ENCODE results near the gene WNK1. TPM values are rescaled to one million over a fixed set of nuclear protein-coding genes. Genes with fewer than 3 reads are reported as not detected.

Gene WNK1
- total and polyA plus RNA-seq, 2 of the 8 experiments (the other 6 are each of a cell fraction or from before 2014, with no cell fraction given) = 88.2 to 157 TPM

DNA sequence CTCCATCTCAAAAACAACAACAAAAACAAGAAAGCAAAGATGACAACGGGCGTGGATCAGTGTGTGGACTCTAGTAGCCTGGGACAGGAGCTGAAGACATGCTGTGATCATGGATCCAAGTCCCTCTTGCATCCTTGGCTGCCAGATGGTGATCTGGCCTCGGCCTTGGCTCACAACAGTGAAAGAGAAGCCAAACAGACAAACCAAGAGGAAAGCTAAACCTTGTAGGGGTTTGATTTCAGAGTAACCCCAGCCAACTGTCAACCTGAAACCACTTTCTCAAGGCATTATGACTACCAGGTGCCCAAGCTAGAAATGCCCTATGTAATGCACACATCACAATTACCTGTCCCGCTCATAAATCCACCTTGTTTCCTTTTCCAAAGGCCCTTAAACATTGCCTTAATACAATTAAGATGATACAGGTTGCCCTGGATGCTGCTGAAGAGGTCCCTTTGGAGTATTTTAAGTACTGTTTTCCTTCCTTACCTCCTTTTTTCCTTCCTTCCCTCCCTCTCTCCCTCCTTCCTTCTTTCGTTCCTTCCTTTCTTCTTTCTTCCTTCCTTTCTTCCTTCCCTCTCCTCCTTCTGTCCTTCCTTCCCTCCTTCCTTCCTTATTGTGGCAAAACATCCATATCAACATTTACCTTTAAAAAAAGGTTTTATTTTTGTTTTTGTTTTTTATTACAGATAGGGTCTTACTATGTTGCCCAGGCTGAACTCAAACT, 47.7 kb upstream of the WNK1 start:
- Histone ChIP-seq H3K56ac (replicated peaks; ENCODE audit: insufficient read length, low read depth, low read length) (no peak overlapping the region), H3K27me3 (replicated peaks in 1 of 4; ENCODE audit: control insufficient read depth in 3 of 4, extremely low read depth in 1 of 4, insufficient read depth in 3 of 4, low read length in 3 of 4) (no peaks in the 10 kb centered on the region), H3K4me3 (ENCODE audit: extremely low read depth in 1 of 4, insufficient read depth in 2 of 4, low read depth in 3 of 4, low read length in 4 of 4) (no peak overlapping the region), H2BK15ac (ENCODE audit: low read length) (no peak overlapping the region), H3K79me1 (ENCODE audit: low read depth, low read length) (no peaks in the 10 kb centered on the region), H4K20me1 (replicated peaks in 1 of 2; ENCODE audit: control insufficient read depth in 1 of 2, insufficient read depth in 2 of 2, low read length in 2 of 2) (no peaks in the 10 kb centered on the region), H3K27ac (ENCODE audit: low read depth, low read length) (no peak overlapping the region), H2BK5ac (ENCODE audit: low read depth, low read length) (no peak overlapping the region), H3K79me2 (ENCODE audit: control insufficient read depth in 1 of 2, insufficient read depth in 2 of 2, low read length in 2 of 2) (no peaks in the 10 kb centered on the region), H3K9ac (replicated peaks in 1 of 4; ENCODE audit: extremely low read depth in 1 of 4, low read depth in 3 of 4, low read length in 3 of 4) (no peak overlapping the region), H2AK5ac (ENCODE audit: low read depth, low read length) (no peak overlapping the region), H4K5ac (ENCODE audit: insufficient read length, low read depth, low read length) (no peak overlapping the region), H2BK20ac (ENCODE audit: low read length) (no peak overlapping the region), H4K8ac (ENCODE audit: extremely low read depth, insufficient read depth, low read length) (no peak overlapping the region), H4K91ac (replicated peaks; ENCODE audit: insufficient read length, low read length) (no peak overlapping the region), H3K18ac (ENCODE audit: extremely low read depth, low read length) (no peak overlapping the region), H3K14ac (ENCODE audit: insufficient read length) (no peak overlapping the region), H3K9me3 (ENCODE audit: insufficient read depth in 2 of 2, low read depth in 1 of 2, low read length in 1 of 2) (no peaks in the 10 kb centered on the region), H3K36me3 (ENCODE audit: control insufficient read depth in 2 of 4, insufficient read depth in 4 of 4, low read length in 3 of 4) (no peaks in the 10 kb centered on the region), H2BK120ac (replicated peaks; ENCODE audit: low read depth, low read length) (no peak overlapping the region), H3K23ac (ENCODE audit: insufficient read length) (no peak overlapping the region), H2AFZ (ENCODE audit: low read length) (no peak overlapping the region), H2BK12ac (ENCODE audit: low read depth, low read length) (0 out of 2 replicates have a peak overlapping the region, but pooled peaks have one; percentile 7), H3K4ac (replicated peaks; ENCODE audit: insufficient read length, low read depth, low read length) (no peak overlapping the region), H3K23me2 (ENCODE audit: low read depth, low read length) (no peaks in the 10 kb centered on the region), H3K4me1 (replicated peaks in 1 of 4; ENCODE audit: control insufficient read depth in 3 of 4, insufficient read depth in 4 of 4, low read length in 3 of 4) (no peaks in the 10 kb centered on the region), H3K4me2 (ENCODE audit: insufficient read depth in 1 of 2, low read depth in 2 of 2, low read length in 2 of 2) (no peak overlapping the region)
- ChIA-PET CTCF (ENCODE audit: partially characterized antibody) (interaction anchor here (0.5 to 0.8 kb wide), 4 partner anchors 12 to 133 kb away, joined by 3 to 6 read pairs (median 4); no protein-coding TSS in a partner anchor), POLR2A (ENCODE audit: partially characterized antibody) (no interaction called here)
- no peak for FAIRE-seq
- DNase-seq (ENCODE audit: low read depth in 1 of 2, low spot score in 2 of 2) = no peak
- WGBS, 2 experiments (ENCODE audit: extremely low coverage in 1 of 2, insufficient coverage in 1 of 2, insufficient read length in 1 of 2, insufficient replicate concordance in 2 of 2, low coverage in 1 of 2, low lambda C conversion rate in 2 of 2, missing lambda C conversion rate in 1 of 2) = 88% methylated on average over 5 of the region's 5 CpGs; no CpG with 5 or more reads in 1 of the 2 experiments
- TF ChIP-seq SRF (IDR thresholded peaks at IDR 0.05; ENCODE audit: low read depth, low read length) (no peak), CBX5 (IDR thresholded peaks at IDR 0.05; ENCODE audit: low read depth, low read length) (no peak), PHF8 (conservative IDR thresholded peaks at IDR 0.05; ENCODE audit: low read depth, low read length) (no peak), POLR2AphosphoS5 (IDR thresholded peaks at IDR 0.05; ENCODE audit: low read depth, low read length) (no peak), TAF7 (optimal IDR thresholded peaks at IDR 0.05; ENCODE audit: borderline replicate concordance, low read depth, low read length) (no peak), SP1 (IDR thresholded peaks at IDR 0.05; ENCODE audit: low read depth, low read length) (no peak), BRCA1 (IDR thresholded peaks at IDR 0.05; ENCODE audit: low read depth, low read length) (no peak)
- TF ChIP-seq, protein P1, sequence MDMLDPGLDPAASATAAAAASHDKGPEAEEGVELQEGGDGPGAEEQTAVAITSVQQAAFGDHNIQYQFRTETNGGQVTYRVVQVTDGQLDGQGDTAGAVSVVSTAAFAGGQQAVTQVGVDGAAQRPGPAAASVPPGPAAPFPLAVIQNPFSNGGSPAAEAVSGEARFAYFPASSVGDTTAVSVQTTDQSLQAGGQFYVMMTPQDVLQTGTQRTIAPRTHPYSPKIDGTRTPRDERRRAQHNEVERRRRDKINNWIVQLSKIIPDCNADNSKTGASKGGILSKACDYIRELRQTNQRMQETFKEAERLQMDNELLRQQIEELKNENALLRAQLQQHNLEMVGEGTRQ (IDR thresholded peaks at IDR 0.05; ENCODE audit: low read length) = no peak

Data from H1 (cell line).